Activated T-helper 1 cell treated with anti-CD3 and anti-CD28 coated beads, Interleukin-12 subunit alpha, Interleukin-12 subunit beta, Interleukin-2, Interleukin-4 antibody, amounts not matched to agents 30 ng/mL and 10 ng/mL and 1 ng/mL, durations not matched to agents 14 hours and 24 hours and 36 hours (primary cell): ENCODE data around the gene EFTUD2. TPM values are rescaled to one million over a fixed set of nuclear protein-coding genes. Genes with fewer than 3 reads are reported as not detected.
A peak's percentile ranks its signal among the peaks of the same experiment; 100 is the strongest.

Experiments
- DNase-seq: peaks from one replicate; pipeline ENCODE4 v3.0.0; 2021; ENCODE audit warnings: low spot score
- H3K27ac Mint-ChIP-seq: one replicate; pipeline ENCODE4 v1.8.0; 2021; ENCODE audit warnings: mild to moderate bottlenecking, mixed read lengths
- H3K27me3 Mint-ChIP-seq: one replicate; pipeline ENCODE4 v1.8.0; 2022; ENCODE audit warnings: mild to moderate bottlenecking, moderate library complexity, mixed read lengths; ENCODE audit not compliant: insufficient read depth
- H3K36me3 Mint-ChIP-seq: one replicate; pipeline ENCODE4 v1.8.0; 2021; ENCODE audit warnings: low read depth, mixed read lengths
- H3K4me1 Mint-ChIP-seq: one replicate; pipeline ENCODE4 v1.8.0; 2021; ENCODE audit warnings: low read depth, mixed read lengths
- H3K4me3 Mint-ChIP-seq: one replicate; pipeline ENCODE4 v1.8.0; 2021; ENCODE audit warnings: mild to moderate bottlenecking, moderate library complexity, mixed read lengths
- H3K9me3 Mint-ChIP-seq: one replicate; pipeline ENCODE4 v1.8.0; 2021; ENCODE audit warnings: mixed read lengths
- intact Hi-C: fragments of 100-400 bp; cut with micrococcal nuclease; formaldehyde crosslinking; loops from one replicate; pipeline ENCODE4 v1.15.1; 2024
- total RNA-seq: library from RNA; stranded (reverse); gene quantifications from 2 replicates; pipeline ENCODE4 v1.2.3, GENCODE V29; 2022

The EFTUD2 gene
- total RNA-seq, 1 donor from 2014 or later, result 219 TPM

DNA sequence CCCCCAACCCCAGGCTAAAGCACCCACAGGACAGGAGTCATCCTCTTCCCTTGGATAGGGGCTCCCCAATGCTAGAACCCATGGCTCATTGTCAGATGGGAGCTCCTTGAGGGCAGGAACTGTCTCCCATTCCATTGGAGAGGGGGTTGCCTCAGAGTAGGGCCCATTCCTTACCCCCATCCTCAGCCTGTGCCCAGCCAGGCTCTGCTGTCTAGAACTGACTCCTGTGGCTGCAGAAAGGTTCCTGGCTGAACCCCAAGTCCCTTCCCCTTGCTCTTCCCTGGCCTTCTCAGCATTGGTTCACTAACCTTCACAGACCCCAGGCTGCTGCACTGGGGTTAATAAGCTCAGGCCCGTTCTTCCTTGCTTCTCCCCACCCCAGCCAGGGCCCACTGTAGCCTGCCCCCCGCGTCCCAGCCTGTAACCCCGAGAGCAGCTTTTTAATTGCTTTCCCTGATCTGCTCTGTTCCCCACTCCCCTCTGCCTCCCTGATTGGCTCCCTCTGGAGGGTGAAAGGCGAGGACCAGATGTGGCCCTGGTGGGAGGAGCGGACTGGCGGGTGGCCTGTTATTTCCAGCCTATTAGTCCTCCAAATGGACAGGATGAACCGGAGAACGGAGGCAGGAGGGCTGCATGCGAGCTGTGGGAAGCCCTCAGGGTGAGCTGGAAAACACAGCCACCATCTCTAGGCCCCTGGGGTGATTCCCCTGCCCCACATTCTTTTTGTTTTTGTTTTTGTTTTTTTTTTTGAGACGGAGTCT, 22.1 kb upstream of the EFTUD2 start:
- intact Hi-C loops, result loop anchor here (2.0 kb wide), 1 partner anchor 25 kb away; the partner anchor contains the start of gene KIF18B
- Mint-ChIP-seq H3K36me3 (peaks cover 7% of the 10 kb centered on the region), H3K27ac (no peak overlapping the region), H3K4me3 (no peak overlapping the region), H3K9me3 (no peaks in the 10 kb centered on the region), H3K27me3 (peaks cover 23% of the 10 kb centered on the region), H3K4me1 (peaks cover 8% of the 10 kb centered on the region)
- no peak for DNase-seq

DNA sequence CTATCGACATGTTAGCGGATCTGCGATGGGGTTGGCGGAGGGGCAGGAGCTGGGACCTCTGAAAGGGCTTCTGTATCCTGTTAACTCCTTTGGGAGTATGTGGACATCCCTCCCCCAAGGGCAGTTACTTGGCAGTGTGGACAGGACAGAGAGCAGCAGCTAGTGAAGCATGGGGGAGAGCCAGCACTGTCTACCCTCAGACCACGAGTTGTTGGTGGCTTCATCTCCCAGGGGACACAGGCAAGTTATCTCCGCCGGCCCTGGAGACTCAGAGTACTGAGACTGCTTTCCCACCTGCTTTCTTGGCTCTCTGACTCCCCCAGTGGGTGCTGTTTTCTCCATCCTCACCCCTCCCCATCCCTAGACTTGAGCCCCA, 21.3 kb upstream of the EFTUD2 start:
- Mint-ChIP-seq H3K27me3 (peaks cover 24% of the 10 kb centered on the region), H3K9me3 (no peaks in the 10 kb centered on the region), H3K36me3 (peaks cover 3% of the 10 kb centered on the region), H3K4me1 (peaks cover 8% of the 10 kb centered on the region), H3K27ac (no peak overlapping the region), H3K4me3 (no peak overlapping the region)
- intact Hi-C loops, result loop anchor here (1.0 to 2.0 kb wide), 3 partner anchors 26 to 179 kb away; partner anchors contain the start of gene KIF18B
- no peak for DNase-seq

DNA sequence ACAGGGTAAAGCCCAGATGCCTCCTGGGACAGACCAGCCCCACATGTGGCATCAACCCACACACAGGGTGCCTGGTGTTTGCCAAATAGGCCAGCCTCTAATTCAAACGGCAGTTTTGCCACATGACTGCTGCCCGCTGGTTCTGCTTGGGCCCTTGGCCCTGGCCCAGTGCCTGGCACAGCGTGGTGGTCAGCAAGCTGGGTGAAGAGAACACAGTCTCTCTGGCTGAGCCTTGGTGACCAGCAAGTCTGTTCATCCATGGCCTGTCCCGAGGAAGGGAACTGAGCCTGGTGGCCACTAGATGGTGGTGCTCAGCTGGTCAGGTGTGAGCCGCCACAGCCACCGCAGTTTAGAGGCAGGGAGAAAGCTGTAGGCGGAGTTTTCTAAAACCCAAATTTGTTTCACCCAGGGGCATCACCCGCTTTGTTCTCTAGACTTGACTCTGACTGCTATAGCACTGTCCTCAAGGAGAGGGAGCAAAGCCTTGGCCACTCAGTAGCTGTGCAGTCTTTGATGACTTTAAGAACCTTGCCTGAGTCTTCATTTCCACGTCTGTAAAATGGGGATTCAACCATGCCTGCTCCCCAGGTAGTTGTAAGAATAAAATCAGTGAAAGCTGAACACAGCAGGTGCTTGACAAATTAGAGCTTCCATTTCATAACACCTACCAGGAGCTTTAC, 20.8 kb upstream of the EFTUD2 start:
- no peaks in the 10 kb centered on the region for H3K9me3 Mint-ChIP-seq
- peaks cover 1% of the 10 kb centered on the region for H3K36me3 Mint-ChIP-seq
- H3K4me1 Mint-ChIP-seq, result peaks cover 8% of the 10 kb centered on the region
- no peak overlapping the region for H3K27ac Mint-ChIP-seq
- H3K4me3 Mint-ChIP-seq, result no peak overlapping the region
- peak; percentile 50 for DNase-seq
- intact Hi-C loops, result loop anchor here (1.0 to 2.0 kb wide), 3 partner anchors 27 to 179 kb away; partner anchors contain the start of gene KIF18B
- peaks cover 25% of the 10 kb centered on the region for H3K27me3 Mint-ChIP-seq

DNA sequence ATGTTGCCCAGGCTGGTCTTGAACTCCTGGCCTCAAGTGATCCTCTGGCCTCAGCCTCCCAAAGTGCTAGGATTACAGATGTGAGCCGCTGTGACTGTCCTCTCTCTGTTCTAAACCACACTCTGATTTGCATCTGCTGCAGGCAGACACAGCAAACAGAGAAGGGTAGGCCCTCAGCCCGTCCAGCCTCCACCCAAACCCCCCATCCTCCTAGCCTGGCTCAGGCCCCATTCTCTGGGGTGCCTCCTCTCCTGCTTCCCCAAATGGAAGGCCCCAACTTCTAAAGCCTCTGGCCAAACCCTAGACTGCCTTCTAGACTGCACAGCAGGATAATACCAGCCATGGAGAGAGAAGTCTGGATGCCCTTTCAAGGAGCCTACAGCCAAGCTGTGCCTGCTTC, 20.2 kb upstream of the EFTUD2 start:
- no peak for DNase-seq
- H3K36me3 Mint-ChIP-seq, result peaks cover 1% of the 10 kb centered on the region
- no peak overlapping the region for H3K27ac Mint-ChIP-seq
- intact Hi-C loops, result no loop called here
- no peak overlapping the region for H3K4me3 Mint-ChIP-seq
- peaks cover 8% of the 10 kb centered on the region for H3K4me1 Mint-ChIP-seq
- no peaks in the 10 kb centered on the region for H3K9me3 Mint-ChIP-seq
- H3K27me3 Mint-ChIP-seq, result peaks cover 25% of the 10 kb centered on the region

DNA sequence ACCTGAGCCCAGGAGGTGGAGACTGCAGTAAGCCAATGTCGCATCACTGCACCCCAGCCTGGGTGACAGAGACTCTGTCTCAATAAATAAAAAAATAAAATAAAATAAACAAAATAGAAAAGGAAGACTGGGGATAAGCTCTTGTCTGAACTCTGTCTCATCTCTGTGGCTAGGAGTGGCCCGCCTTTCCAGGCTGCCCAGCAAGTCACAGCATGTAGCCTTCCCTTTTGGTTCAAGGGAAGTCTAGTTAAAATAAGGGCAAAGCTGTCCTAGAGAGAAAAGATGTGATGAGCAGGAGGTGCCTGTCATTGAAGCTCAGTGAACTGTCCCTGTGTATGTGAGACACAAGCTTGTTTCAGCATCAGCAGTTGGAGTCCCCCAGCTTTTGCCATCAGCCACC, 18.8 kb upstream of the EFTUD2 start:
- Mint-ChIP-seq H3K27ac (no peak overlapping the region), H3K36me3 (no peaks in the 10 kb centered on the region), H3K4me3 (no peak overlapping the region), H3K9me3 (no peaks in the 10 kb centered on the region), H3K4me1 (peaks cover 8% of the 10 kb centered on the region), H3K27me3 (peaks cover 31% of the 10 kb centered on the region)
- no peak for DNase-seq
- intact Hi-C loops, result no loop called here

DNA sequence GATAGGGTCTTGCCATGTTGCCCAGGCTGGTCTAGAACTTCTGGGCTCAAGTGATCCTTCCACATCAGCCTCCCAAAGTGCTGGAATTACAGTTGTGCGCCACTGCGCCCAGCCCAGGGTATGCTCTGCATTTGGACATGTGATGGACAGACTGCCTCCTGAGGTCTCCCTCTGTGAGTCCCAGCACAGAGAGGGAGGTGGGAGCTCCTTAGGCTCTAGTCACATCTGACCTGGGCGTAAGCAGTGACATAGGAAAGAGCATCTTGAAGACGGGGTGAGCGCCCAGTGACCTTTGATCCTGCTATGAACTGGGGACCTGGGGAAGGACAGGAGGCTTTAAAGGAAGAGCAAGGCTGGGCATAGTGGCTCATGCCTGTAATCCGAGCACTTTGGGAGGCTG, 18.2 kb upstream of the EFTUD2 start:
- Mint-ChIP-seq H3K36me3 (peaks cover 1% of the 10 kb centered on the region), H3K27ac (no peak overlapping the region), H3K4me1 (peaks cover 10% of the 10 kb centered on the region), H3K4me3 (no peak overlapping the region), H3K27me3 (peaks cover 35% of the 10 kb centered on the region), H3K9me3 (no peaks in the 10 kb centered on the region)
- intact Hi-C loops, result no loop called here
- no peak for DNase-seq

DNA sequence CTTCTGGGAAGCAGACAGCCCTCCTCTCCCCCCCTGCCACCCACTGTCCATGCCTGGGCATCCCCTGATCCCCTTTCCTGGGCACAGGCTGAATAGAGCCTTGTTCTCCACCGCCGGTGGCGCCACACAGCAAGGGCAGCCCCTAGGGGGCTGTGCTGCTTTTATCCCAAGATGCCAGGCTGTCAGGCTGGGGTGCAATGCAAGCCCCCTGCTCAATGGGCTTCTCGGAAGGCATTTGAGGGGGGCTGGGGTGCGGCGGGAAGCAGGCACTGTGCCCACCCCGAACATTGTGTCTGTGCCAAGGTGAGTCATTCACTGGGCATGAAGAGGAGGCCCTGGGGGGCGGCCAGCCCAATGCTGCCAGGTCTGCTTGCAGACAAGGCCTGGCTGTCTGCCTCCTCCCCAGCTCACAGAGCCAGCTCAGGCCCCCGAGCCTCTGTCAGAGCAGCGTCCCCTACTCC, 17.6 kb upstream of the EFTUD2 start:
- peaks cover 2% of the 10 kb centered on the region for H3K36me3 Mint-ChIP-seq
- peaks cover 13% of the 10 kb centered on the region for H3K4me1 Mint-ChIP-seq
- no peaks in the 10 kb centered on the region for H3K9me3 Mint-ChIP-seq
- no peak for DNase-seq
- H3K27ac Mint-ChIP-seq, result no peak overlapping the region
- intact Hi-C loops, result no loop called here
- H3K27me3 Mint-ChIP-seq, result peaks cover 37% of the 10 kb centered on the region
- H3K4me3 Mint-ChIP-seq, result no peak overlapping the region

DNA sequence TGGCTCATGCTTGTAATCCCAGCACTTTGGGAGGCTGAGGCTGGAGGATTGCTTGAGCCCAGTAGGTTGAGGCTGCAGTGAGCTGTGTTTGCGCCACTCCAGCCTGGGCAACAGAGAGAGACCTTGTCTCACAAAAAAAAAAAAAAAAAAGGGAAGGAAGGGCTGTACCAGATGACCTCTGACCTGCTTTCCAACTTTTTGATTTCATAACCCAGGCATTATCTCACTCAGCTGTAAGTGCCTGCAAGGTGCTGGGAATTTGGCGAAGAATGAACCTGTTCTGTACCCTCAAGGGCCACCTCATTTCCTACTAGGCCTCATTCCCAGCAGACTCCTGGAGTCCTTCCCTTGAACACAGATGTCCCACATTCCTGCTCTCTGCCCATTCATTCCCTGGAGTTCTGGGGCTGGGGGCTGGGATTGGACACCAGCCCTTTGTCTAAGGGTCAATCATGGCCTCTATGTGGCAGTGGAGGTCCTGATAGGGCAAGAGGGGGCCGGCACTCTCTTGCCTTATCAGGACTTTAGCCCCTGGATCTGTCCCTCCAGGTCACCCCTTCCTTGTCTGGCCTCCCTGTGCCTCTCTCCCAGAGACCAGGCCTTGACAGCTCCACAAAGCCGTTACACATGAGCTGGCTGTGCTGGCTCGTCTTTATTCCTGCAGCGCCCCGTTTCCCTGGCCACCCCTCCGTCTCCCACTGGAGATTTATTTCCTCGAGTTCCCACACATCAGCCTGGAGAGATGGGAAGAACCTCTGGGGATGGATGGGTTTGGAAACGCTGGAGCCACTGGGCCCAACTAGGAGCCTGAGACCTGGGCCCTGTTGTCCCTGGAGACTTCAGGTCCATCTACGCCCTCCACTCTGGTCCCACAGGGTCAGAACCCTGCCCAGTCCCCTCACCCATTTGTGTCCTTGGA, 16.9 kb upstream of the EFTUD2 start:
- Mint-ChIP-seq H3K4me1 (peaks cover 13% of the 10 kb centered on the region), H3K27me3 (peaks cover 34% of the 10 kb centered on the region), H3K4me3 (no peak overlapping the region), H3K36me3 (peaks cover 2% of the 10 kb centered on the region), H3K9me3 (no peaks in the 10 kb centered on the region), H3K27ac (no peak overlapping the region)
- DNase-seq, result no peak
- intact Hi-C loops, result no loop called here

DNA sequence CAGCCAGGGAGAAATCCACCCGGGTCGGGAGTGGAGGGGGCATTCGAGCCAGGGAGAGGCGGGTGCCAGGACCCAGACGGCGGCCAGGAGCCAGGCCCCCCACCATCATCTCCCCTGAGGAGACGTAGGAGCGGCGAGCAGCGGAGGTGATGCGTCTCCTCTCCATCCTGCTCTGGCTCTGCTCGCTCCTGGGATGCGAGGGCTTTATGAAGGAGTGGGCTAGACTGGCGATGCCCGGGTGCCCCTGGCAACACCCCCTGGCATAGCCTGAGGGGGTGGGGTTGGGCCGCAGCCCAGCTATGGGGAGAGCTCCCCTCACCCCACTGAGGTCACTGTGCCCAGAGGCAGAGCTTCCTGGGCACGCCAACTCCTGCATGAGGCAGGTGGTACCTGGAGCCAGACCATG, 16.1 kb upstream of the EFTUD2 start, which contains the start of gene GFAP:
Gene GFAP (minus strand): TSS at position 180 of the 406 bp plus-strand sequence. CDS start 14 bp downstream, at position 166.
- Mint-ChIP-seq H3K4me1 (peaks cover 15% of the 10 kb centered on the region), H3K27me3 (peaks cover 34% of the 10 kb centered on the region), H3K9me3 (no peaks in the 10 kb centered on the region), H3K4me3 (no peak within 1 kb of the TSS), H3K27ac (no peak within 1 kb of the TSS), H3K36me3 (peaks cover 2% of the 10 kb centered on the region)
- DNase-seq, result no peak
- intact Hi-C loops, result no loop called here

DNA sequence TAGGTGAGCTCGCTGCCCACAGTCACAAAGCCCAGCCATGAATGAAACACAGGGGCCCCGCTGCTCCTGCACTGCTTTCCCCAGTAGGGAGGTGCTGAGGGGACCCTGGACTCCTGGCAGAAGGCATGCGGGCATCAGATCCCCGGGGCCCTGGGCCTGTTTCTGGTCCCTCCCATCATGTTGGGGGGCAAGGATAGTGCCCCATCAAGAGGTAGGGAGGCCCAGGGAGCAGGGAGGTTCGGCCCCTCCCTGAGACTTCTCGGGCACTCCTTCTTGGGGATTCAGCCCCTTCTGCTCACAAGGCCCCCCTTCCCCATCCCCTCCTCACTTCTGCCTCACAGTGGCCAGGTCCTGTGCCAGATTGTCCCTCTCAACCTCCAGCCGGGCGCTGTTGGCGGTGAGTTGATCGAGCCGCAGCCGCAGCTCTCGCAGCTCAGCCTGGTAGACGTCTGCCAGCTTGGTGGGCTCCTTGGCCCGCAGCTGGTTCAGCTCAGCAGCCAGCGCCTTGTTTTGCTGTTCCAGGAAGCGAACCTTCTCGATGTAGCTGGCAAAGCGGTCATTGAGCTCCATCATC, 15.5 kb upstream of the EFTUD2 start:
- no peak overlapping the region for H3K4me3 Mint-ChIP-seq
- DNase-seq, result no peak
- intact Hi-C loops, result no loop called here
- H3K27me3 Mint-ChIP-seq, result peaks cover 29% of the 10 kb centered on the region
- H3K27ac Mint-ChIP-seq, result no peak overlapping the region
- no peaks in the 10 kb centered on the region for H3K9me3 Mint-ChIP-seq
- peaks cover 2% of the 10 kb centered on the region for H3K36me3 Mint-ChIP-seq
- H3K4me1 Mint-ChIP-seq, result peaks cover 9% of the 10 kb centered on the region

DNA sequence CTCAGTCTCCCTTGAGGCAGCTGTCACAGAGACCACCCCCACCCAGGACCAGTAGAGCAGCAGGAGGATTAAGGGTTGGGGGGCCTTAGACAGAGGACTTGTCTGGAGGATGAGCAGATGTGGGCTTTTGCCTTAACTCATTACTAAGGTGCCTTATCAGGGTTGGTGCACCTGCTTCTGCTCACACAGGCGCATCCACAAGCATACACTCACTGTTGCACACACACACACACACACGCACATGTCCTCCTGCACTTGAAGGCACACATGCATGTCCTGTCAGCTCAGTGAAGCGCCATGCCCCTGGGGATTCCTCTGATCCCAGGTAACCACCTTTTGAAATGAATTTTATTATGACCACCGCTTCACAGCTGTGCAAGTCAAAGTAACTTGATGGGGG, 14.9 kb upstream of the EFTUD2 start:
- intact Hi-C loops, result no loop called here
- no peaks in the 10 kb centered on the region for H3K9me3 Mint-ChIP-seq
- H3K27me3 Mint-ChIP-seq, result peaks cover 26% of the 10 kb centered on the region
- no peak overlapping the region for H3K4me3 Mint-ChIP-seq
- peaks cover 9% of the 10 kb centered on the region for H3K4me1 Mint-ChIP-seq
- peaks cover 2% of the 10 kb centered on the region for H3K36me3 Mint-ChIP-seq
- no peak overlapping the region for H3K27ac Mint-ChIP-seq
- DNase-seq, result no peak

DNA sequence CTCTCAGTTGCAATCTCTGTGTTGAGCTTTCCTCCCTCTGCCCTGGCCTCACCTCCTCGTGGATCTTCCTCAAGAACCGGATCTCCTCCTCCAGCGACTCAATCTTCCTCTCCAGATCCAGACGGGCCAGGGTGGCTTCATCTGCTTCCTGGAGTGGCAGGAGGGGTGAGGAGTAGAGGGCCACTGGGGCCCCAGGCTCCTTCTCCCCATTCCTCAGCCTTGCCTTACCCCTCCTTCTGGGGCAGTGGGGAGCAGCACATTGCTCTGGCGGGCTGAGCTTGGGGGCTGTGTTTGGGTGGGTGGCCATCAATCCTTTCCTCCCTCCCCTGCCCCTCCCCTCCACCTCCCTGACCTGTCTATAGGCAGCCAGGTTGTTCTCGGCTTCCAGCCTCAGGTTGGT, 14.4 kb upstream of the EFTUD2 start:
- H3K4me3 Mint-ChIP-seq, result peak overlapping the region; percentile 16
- peaks cover 9% of the 10 kb centered on the region for H3K4me1 Mint-ChIP-seq
- H3K27ac Mint-ChIP-seq, result no peak overlapping the region
- no peaks in the 10 kb centered on the region for H3K9me3 Mint-ChIP-seq
- H3K36me3 Mint-ChIP-seq, result peaks cover 2% of the 10 kb centered on the region
- intact Hi-C loops, result no loop called here
- peaks cover 26% of the 10 kb centered on the region for H3K27me3 Mint-ChIP-seq
- DNase-seq, result no peak
